Transverse colon (tissue), 4 donors: ENCODE data around the gene PGLYRP3. TPM values are rescaled to one million over a fixed set of nuclear protein-coding genes. Genes with fewer than 3 reads are reported as not detected.

ENCODE experiments used
- DNase-seq: peaks from one replicate; pipeline ENCODE4 v3.0.0-alpha.2; 2019
- H3K27ac ChIP-seq, 4 donors: fragments of 200-600 bp; sonication (generic); 2 replicates each; pipeline ENCODE4 v1.5.1; 2016 to 2018; ENCODE audit warnings: inconsistent platforms in 4 of 4
- H3K27me3 ChIP-seq: fragments of 200-600 bp; sonication (generic); 2 replicates; pipeline ENCODE4 v1.5.1; 2017; ENCODE audit warnings: inconsistent platforms
- H3K36me3 ChIP-seq, 4 donors: fragments of 200-600 bp; sonication (generic); 2 replicates each; pipeline ENCODE4 v1.5.1; 2017 to 2019; ENCODE audit warnings: inconsistent platforms in 4 of 4
- H3K4me1 ChIP-seq, 4 donors: fragments of 200-600 bp; sonication (generic); 2 replicates each; pipeline ENCODE4 v1.5.1; 2017 to 2020; ENCODE audit warnings: inconsistent platforms in 4 of 4
- H3K4me3 ChIP-seq, 4 donors: fragments of 200-600 bp; sonication (generic); 1 replicate in 1 of 4; 2 replicates in 3 of 4; pipeline versions ENCODE4 v1.5.1 to v1.6.1; 2017 to 2019; ENCODE audit warnings: inconsistent platforms in 4 of 4
- H3K9me3 ChIP-seq, 2 donors: fragments of 200-600 bp; sonication (generic); 2 replicates each; pipeline ENCODE4 v1.5.1; 2017 to 2019; ENCODE audit warnings: inconsistent platforms in 2 of 2
- EP300 ChIP-seq: sonication (generic); formaldehyde crosslinking; IDR thresholded peaks from one replicate; pipeline ENCODE4 v1.6.1; 2017; ENCODE audit warnings: antibody characterized with exemption, low read depth
- POLR2A ChIP-seq: fragments of 450-650 bp; IDR thresholded peaks from one replicate; pipeline ENCODE4 v1.6.1; 2016; ENCODE audit warnings: antibody characterized with exemption, mild to moderate bottlenecking, moderate library complexity
- POLR2AphosphoS5 ChIP-seq, 3 donors: sonication (generic); formaldehyde crosslinking; IDR thresholded peaks; one replicate each; pipeline ENCODE4 v1.6.1; 2016; ENCODE audit warnings: antibody characterized with exemption in 3 of 3
- WGBS, 2 donors: methylation state at CpG; one replicate each; pipeline ENCODE4 v1.1.5; 2018; ENCODE audit warnings: low coverage in 1 of 2; 5-methylcytosine and 5-hydroxymethylcytosine counted together
- in situ Hi-C, 4 donors: fragments of 200-750 bp; cut with MboI; loops; one replicate each; pipeline versions ENCODE4 v1.15.0 to v1.15.1; 2017; ENCODE audit warnings: low sequenced_read_pairs in 3 of 4, low pct_ligation_motif_present in 1 of 4, low pct_unique_long_range_greater_than_20kb in 1 of 4
- intact Hi-C: fragments of 100-400 bp; cut with DNase I; formaldehyde crosslinking; loops from one replicate; pipeline ENCODE4 v1.15.1; 2023; ENCODE audit warnings: low total_unique reads
- total RNA-seq, 4 donors: library from RNA; depleted of rRNA; stranded (reverse); fragments of >200 nt; gene quantifications; one replicate each; pipeline ENCODE4 v1.1.0, GENCODE V29; 2016
- TF ChIP-seq, protein P1 (sequence below), 5 experiments: fragments of 200-600 bp in 3 of 5; fragments of 450-650 bp in 2 of 5; sonication (generic) in 3 of 5; IDR thresholded peaks; 1 replicate in 2 of 5; 2 replicates in 3 of 5; pipeline ENCODE4 v1.5.1; 2016 to 2017; ENCODE audit warnings: antibody characterized with exemption in 5 of 5, inconsistent platforms in 3 of 5, mild to moderate bottlenecking in 2 of 5, moderate library complexity in 1 of 5

The PGLYRP3 gene
- total RNA-seq: not detected

DNA sequence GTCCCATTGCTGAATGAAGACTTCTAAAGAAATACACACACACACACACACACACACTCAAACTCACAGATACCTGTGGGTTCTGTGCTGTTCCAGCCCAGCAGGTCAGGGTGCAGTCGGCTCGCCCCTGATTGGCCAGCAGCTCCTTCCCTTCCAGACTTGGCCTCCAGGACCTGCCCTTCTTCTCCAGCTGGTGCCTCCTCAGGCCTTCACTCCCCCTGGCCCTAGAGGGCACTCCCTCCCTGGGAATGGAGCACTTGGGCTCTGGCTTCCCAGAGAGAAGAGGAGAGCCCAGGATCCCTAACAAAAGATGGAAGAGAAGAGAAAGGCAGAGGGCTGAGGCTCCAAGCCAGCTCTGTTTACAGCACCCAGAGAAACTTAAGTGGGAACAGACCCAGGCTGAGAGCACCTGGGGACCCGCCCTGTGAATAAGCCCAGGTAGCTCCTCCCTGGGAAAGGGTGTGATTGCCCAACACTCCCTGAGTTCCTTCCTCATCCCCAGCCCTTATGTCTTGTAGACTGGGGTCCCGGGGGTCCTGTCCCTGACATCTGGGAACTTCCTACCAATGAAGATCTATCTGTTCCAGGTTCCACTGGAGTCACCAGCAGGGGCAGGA, at the start of gene PGLYRP3:
Gene PGLYRP3, minus strand, starts transcription at position 383 of the 617 bp plus-strand sequence. CDS start 2,287 bp downstream, outside the sequence.
- no peak for DNase-seq
- Histone ChIP-seq H3K27ac (no peak within 1 kb of the TSS), H3K4me1 (no peaks in the 10 kb centered on the region), H3K36me3 (no peaks in the 10 kb centered on the region), H3K4me3 (no peak within 1 kb of the TSS), H3K9me3 (no peaks in the 10 kb centered on the region), H3K27me3 (no peaks in the 10 kb centered on the region)
- TF ChIP-seq EP300 (no peak), POLR2AphosphoS5 (IDR thresholded peaks at IDR 0.05) (no peak), POLR2A (no peak)
- TF ChIP-seq, protein P1, sequence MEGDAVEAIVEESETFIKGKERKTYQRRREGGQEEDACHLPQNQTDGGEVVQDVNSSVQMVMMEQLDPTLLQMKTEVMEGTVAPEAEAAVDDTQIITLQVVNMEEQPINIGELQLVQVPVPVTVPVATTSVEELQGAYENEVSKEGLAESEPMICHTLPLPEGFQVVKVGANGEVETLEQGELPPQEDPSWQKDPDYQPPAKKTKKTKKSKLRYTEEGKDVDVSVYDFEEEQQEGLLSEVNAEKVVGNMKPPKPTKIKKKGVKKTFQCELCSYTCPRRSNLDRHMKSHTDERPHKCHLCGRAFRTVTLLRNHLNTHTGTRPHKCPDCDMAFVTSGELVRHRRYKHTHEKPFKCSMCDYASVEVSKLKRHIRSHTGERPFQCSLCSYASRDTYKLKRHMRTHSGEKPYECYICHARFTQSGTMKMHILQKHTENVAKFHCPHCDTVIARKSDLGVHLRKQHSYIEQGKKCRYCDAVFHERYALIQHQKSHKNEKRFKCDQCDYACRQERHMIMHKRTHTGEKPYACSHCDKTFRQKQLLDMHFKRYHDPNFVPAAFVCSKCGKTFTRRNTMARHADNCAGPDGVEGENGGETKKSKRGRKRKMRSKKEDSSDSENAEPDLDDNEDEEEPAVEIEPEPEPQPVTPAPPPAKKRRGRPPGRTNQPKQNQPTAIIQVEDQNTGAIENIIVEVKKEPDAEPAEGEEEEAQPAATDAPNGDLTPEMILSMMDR (IDR thresholded peaks at IDR 0.05): no peak
- 67% methylated on average over 4 of the region's 4 CpGs; no CpG with 5 or more reads in 1 of the 2 donors for whole genome bisulfite sequencing, 2 donors
- intact Hi-C loops: no loop called here
- in situ Hi-C loops: no loop called here

- TF ChIP-seq POLR2AphosphoS5 (IDR thresholded peaks at IDR 0.05) (no peak), EP300 (no peak), POLR2A (no peak)
- TF ChIP-seq, protein P1 (IDR thresholded peaks at IDR 0.05): no peak
- no peak overlapping the region for H3K4me3 ChIP-seq
- H3K4me1 ChIP-seq: peaks cover 0 to 4% (median 0%) of the 10 kb centered on the region in 4 donors
- in situ Hi-C loops: loop anchor here in 1 of 4 donors (25.0 kb wide), 1 partner anchor 225 kb away; no protein-coding TSS in a partner anchor
- peaks cover 8% of the 10 kb centered on the region for H3K27me3 ChIP-seq
- H3K27ac ChIP-seq: no peak overlapping the region
- intact Hi-C loops: no loop called here
- H3K9me3 ChIP-seq: no peaks in the 10 kb centered on the region
- 65% methylated on average over 3 of the region's 3 CpGs; no CpG with 5 or more reads in 1 of the 2 donors for WGBS, 2 donors
- no peaks in the 10 kb centered on the region for H3K36me3 ChIP-seq
- no peak for DNase-seq
Measured at GRCh38 chr1:153362187-153362775, 49.5 kb upstream of the PGLYRP3 start.

DNA sequence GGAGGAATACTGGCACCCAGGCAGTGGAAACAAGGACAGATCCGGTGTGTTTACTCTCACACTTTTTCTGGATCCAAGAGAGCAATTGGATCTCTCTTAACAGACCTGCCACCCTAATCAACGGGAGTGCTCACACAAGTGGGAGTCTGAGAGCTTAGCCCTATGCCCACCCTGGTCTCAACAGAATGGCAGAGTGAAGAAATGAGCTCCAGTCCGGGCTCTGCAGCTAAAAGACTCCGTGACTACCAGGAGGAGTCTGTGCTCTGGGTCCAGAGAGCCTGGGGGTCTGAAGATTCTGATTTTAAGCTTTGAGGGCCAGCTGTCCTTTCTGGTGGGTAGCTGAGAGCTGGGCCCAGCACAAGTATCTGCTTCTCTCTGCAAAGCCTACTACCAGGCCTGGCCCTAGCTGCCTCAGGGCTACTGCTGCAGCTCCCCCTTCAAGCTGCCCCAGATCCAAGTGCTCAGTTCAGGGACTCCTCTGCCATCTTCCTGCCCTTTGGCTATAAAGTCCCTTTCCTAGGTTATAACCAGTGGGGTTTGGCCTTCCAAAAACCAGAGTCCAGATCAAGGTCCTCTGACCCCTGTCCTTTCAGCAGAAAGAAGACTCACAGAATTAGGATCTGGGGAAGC, 48.8 kb upstream of the PGLYRP3 start:
- no peak for TF ChIP-seq EP300
- no peak overlapping the region for H3K27ac ChIP-seq

GRCh38 chr1:153360592-153361479, 48.1 kb upstream of the PGLYRP3 start:
- no peak for TF ChIP-seq POLR2A
- TF ChIP-seq, protein P1 (IDR thresholded peaks at IDR 0.05): no peak
- TF ChIP-seq EP300: no peak
- no peak for TF ChIP-seq POLR2AphosphoS5 (IDR thresholded peaks at IDR 0.05)
- Histone ChIP-seq H3K4me3 (no peak overlapping the region), H3K4me1 (peaks cover 0 to 4% (median 0%) of the 10 kb centered on the region in 4 donors), H3K27me3 (peaks cover 8% of the 10 kb centered on the region), H3K27ac (no peak overlapping the region), H3K36me3 (no peaks in the 10 kb centered on the region), H3K9me3 (no peaks in the 10 kb centered on the region)
- WGBS, 2 donors: 81% methylated on average over 11 of the region's 11 CpGs; no CpG with 5 or more reads in 1 of the 2 donors
- in situ Hi-C loops (loop anchor here in 1 of 4 donors (25.0 kb wide), 1 partner anchor 226 kb away; no protein-coding TSS in a partner anchor), intact Hi-C loops (no loop called here)
- DNase-seq: no peak

More for the DNA sequence above, 48.8 kb upstream of the PGLYRP3 start:
- in situ Hi-C loops (loop anchor here in 1 of 4 donors (25.0 kb wide), 1 partner anchor 226 kb away; no protein-coding TSS in a partner anchor), intact Hi-C loops (no loop called here)
- no peaks in the 10 kb centered on the region for H3K36me3 ChIP-seq
- peaks cover 8% of the 10 kb centered on the region for H3K27me3 ChIP-seq
- WGBS, 2 donors: 79% methylated on average over 4 of the region's 4 CpGs; no CpG with 5 or more reads in 1 of the 2 donors
- no peaks in the 10 kb centered on the region for H3K9me3 ChIP-seq
- no peak overlapping the region for H3K4me3 ChIP-seq
- no peak for DNase-seq
- peaks cover 0 to 4% (median 0%) of the 10 kb centered on the region in 4 donors for H3K4me1 ChIP-seq
